GM18870 (cell line): ENCODE measurements around the gene GCLC.
A peak's percentile ranks its signal among the peaks of the same experiment; 100 is the strongest.
"Not testable (repeated sequence)": the region's sequence is repeated elsewhere in the genome, so short reads cannot be mapped to it uniquely, and the experiment has no call there.

ENCODE experiments used
- ATAC-seq: cut with Tn5 transposase; IDR thresholded peaks from one replicate; pipeline ENCODE4 v1.9.1; 2021; ENCODE audit warnings: moderate library complexity; ENCODE audit not compliant: unreplicated experiment

The GCLC gene

GRCh38 chr6:53564401-53565065, 19.6 kb upstream of the GCLC start:
- ATAC-seq = no peak

GRCh38 chr6:53556986-53557715, 12.2 kb upstream of the GCLC start:
- no peak for ATAC-seq

GRCh38 chr6:53553600-53553999, 8.7 kb upstream of the GCLC start:
- ATAC-seq = not testable (repeated sequence)

GRCh38 chr6:53551681-53552080, 6.8 kb upstream of the GCLC start:
- not testable (repeated sequence) for ATAC-seq

- ATAC-seq = peak; percentile 59
Observed at GRCh38 chr6:53547811-53548496, 3.1 kb upstream of the GCLC start.

GRCh38 chr6:53547166-53547810, 2.4 kb upstream of the GCLC start:
- no peak for ATAC-seq

GRCh38 chr6:53546281-53546680, 1.4 kb upstream of the GCLC start:
- ATAC-seq = no peak

GRCh38 chr6:53544217-53544469, 758 bp downstream of the GCLC start:
- ATAC-seq = no peak

GRCh38 chr6:53543359-53544216, 1.3 kb downstream of the GCLC start:
- ATAC-seq = no peak

GRCh38 chr6:53541900-53542299, 3.0 kb downstream of the GCLC start:
- no peak for ATAC-seq

GRCh38 chr6:53540129-53540692, 4.7 kb downstream of the GCLC start:
- ATAC-seq = no peak

- no peak for ATAC-seq
Observed at GRCh38 chr6:53539561-53539960, 5.3 kb downstream of the GCLC start.

- no peak for ATAC-seq
Observed at GRCh38 chr6:53536561-53536960, 8.3 kb downstream of the GCLC start.

GRCh38 chr6:53532942-53533341, 12.0 kb downstream of the GCLC start:
- ATAC-seq = no peak

GRCh38 chr6:53532061-53532797, 12.7 kb downstream of the GCLC start:
- ATAC-seq = no peak

GRCh38 chr6:53530780-53531386, 14.0 kb downstream of the GCLC start:
- no peak for ATAC-seq

- ATAC-seq = no peak
Observed at GRCh38 chr6:53530346-53530745, 14.6 kb downstream of the GCLC start.

- no peak for ATAC-seq
Observed at GRCh38 chr6:53529324-53530036, 15.4 kb downstream of the GCLC start.

- no peak for ATAC-seq
Observed at GRCh38 chr6:53528107-53528506, 16.8 kb downstream of the GCLC start.
